SK-N-SH (cell line): Measurements from ENCODE around the gene MRC1. TPM values are rescaled to one million over a fixed set of nuclear protein-coding genes. Genes with fewer than 3 reads are reported as not detected.

ENCODE experiments used
- CTCF ChIA-PET: fragments of 300-600, 350-600 bp; formaldehyde crosslinking; extraction: SDS; loops from one replicate; lab custom pipeline; 2021; lab: Yijun Ruan, JAX
- POLR2A ChIA-PET: fragments of 350-600 bp; sonication (Branson Sonifier 250); formaldehyde crosslinking; extraction: SDS; loops from one replicate; lab custom pipeline; 2020; ENCODE audit warnings: antibody characterized with exemption, inconsistent platforms; lab: Yijun Ruan, JAX
- DNase-seq: peaks from one replicate; pipeline ENCODE4 v3.0.0; 2012
- H2AFZ ChIP-seq: fragments of 200-600 bp; sonication (generic); 2 replicates; pipeline ENCODE4 v1.8.1; 2016; ENCODE audit warnings: antibody characterized with exemption, mild to moderate bottlenecking, low read depth
- H3F3A ChIP-seq: fragments of 200-600 bp; sonication (generic); replicated peaks from 2 replicates; pipeline ENCODE3; 2016; ENCODE audit warnings: antibody characterized with exemption, mild to moderate bottlenecking; ENCODE audit not compliant: insufficient read depth
- H3K27ac ChIP-seq, 2 experiments: fragments of 200-500 bp in 1 of 2; fragments of 200-600 bp in 1 of 2; sonication (Bioruptor generic) in 1 of 2; sonication (generic), shearing (Covaris generic) in 1 of 2; 2 replicates each; pipeline versions ENCODE4 v1.5.1 to v1.6.1; 2014 to 2016; ENCODE audit warnings: low read depth in 2 of 2, inconsistent platforms in 1 of 2, low read length in 1 of 2, mild to moderate bottlenecking in 1 of 2, mixed read lengths in 1 of 2
- H3K27me3 ChIP-seq: fragments of 200-600 bp; sonication (generic), shearing (Covaris generic); 2 replicates; pipeline ENCODE4 v1.6.1; 2016; ENCODE audit warnings: mixed run types; ENCODE audit not compliant: insufficient read depth
- H3K36me3 ChIP-seq, 2 experiments: fragments of 200-500 bp in 1 of 2; fragments of 200-600 bp in 1 of 2; sonication (Bioruptor generic) in 1 of 2; sonication (generic) in 1 of 2; replicated peaks in 1 of 2; 2 replicates each; pipeline versions ENCODE3 to v1.5.1; 2014 to 2016; ENCODE audit warnings: low read length in 1 of 2, mild to moderate bottlenecking in 1 of 2; ENCODE audit not compliant: insufficient read depth in 2 of 2, control insufficient read depth in 1 of 2
- H3K4me1 ChIP-seq, 2 experiments: fragments of 200-500 bp in 1 of 2; fragments of 200-600 bp in 1 of 2; sonication (Bioruptor generic) in 1 of 2; sonication (generic), shearing (Covaris generic) in 1 of 2; 2 replicates each; pipeline versions ENCODE4 v1.5.1 to v1.6.1; 2014 to 2016; ENCODE audit warnings: low read depth in 1 of 2, low read length in 1 of 2, mixed run types in 1 of 2; ENCODE audit not compliant: insufficient read depth in 2 of 2, control insufficient read depth in 1 of 2
- H3K4me2 ChIP-seq: fragments of 200-600 bp; sonication (generic), shearing (Covaris generic); 2 replicates; pipeline ENCODE4 v1.6.1; 2017; ENCODE audit warnings: mixed run types
- H3K4me3 ChIP-seq, 2 experiments: fragments of 200-500 bp in 1 of 2; fragments of 200-600 bp in 1 of 2; sonication (Bioruptor generic) in 1 of 2; sonication (generic), shearing (Covaris generic) in 1 of 2; 2 replicates each; pipeline versions ENCODE4 v1.5.1 to v1.8.1; 2014 to 2016; ENCODE audit warnings: low read depth in 2 of 2, inconsistent platforms in 1 of 2, low read length in 1 of 2, mild to moderate bottlenecking in 1 of 2, mixed read lengths in 1 of 2, moderate library complexity in 1 of 2
- H3K79me2 ChIP-seq: fragments of 200-600 bp; sonication (generic); 2 replicates; pipeline ENCODE4 v1.8.1; 2017; ENCODE audit warnings: mild to moderate bottlenecking; ENCODE audit not compliant: insufficient read depth
- H3K9ac ChIP-seq: fragments of 200-600 bp; sonication (generic); 2 replicates; pipeline ENCODE4 v1.6.1; 2017; ENCODE audit warnings: mixed run types
- H3K9me2 ChIP-seq: fragments of 200-600 bp; sonication (generic); 2 replicates; pipeline ENCODE4 v1.6.1; 2017; ENCODE audit warnings: mixed run types
- H3K9me3 ChIP-seq: fragments of 200-600 bp; sonication (generic); 2 replicates; pipeline ENCODE4 v1.6.1; 2017; ENCODE audit warnings: mixed run types, mild to moderate bottlenecking, moderate library complexity
- H4K20me1 ChIP-seq: fragments of 200-600 bp; sonication (generic); 2 replicates; pipeline ENCODE4 v1.6.1; 2017; ENCODE audit warnings: mild to moderate bottlenecking, mixed run types; ENCODE audit not compliant: insufficient read depth
- FOSL2 ChIP-seq: IDR thresholded peaks from 2 replicates; pipeline ENCODE4 v1.4.0; 2012; ENCODE audit warnings: low read depth, mild to moderate bottlenecking, moderate library complexity, borderline replicate concordance
- GABPA ChIP-seq: IDR thresholded peaks from 2 replicates; pipeline ENCODE4 v1.4.0; 2012; ENCODE audit warnings: low read depth, mild to moderate bottlenecking
- GATA2 ChIP-seq: sonication (generic); formaldehyde crosslinking; IDR thresholded peaks from 2 replicates; pipeline ENCODE4 v1.5.0; 2020; ENCODE audit warnings: mild to moderate bottlenecking, missing genetic modification reagents
- JUND ChIP-seq: IDR thresholded peaks from 2 replicates; pipeline ENCODE4 v1.4.0; 2012
- MXI1 ChIP-seq: IDR thresholded peaks from 2 replicates; pipeline ENCODE4 v1.6.1; 2012; ENCODE audit warnings: mild to moderate bottlenecking, low read depth, low read length, improper control_type of control experiment
- NRF1 ChIP-seq: IDR thresholded peaks from 2 replicates; pipeline ENCODE4 v1.6.1; 2012; ENCODE audit warnings: low read depth, mild to moderate bottlenecking, low read length
- POLR2AphosphoS5 ChIP-seq: IDR thresholded peaks from 2 replicates; pipeline ENCODE4 v1.6.1; 2012; ENCODE audit warnings: low read depth, low read length
- RAD21 ChIP-seq: IDR thresholded peaks from 2 replicates; pipeline ENCODE4 v1.6.1; 2012; ENCODE audit warnings: mild to moderate bottlenecking, low read length
- SIN3A ChIP-seq: IDR thresholded peaks from 2 replicates; pipeline ENCODE4 v1.6.1; 2012; ENCODE audit warnings: low read depth, mild to moderate bottlenecking, low read length, moderate library complexity, borderline replicate concordance
- TCF12 ChIP-seq: IDR thresholded peaks from 2 replicates; pipeline ENCODE4 v1.4.0; 2012
- WGBS: methylation state at CpG from one replicate; pipeline ENCODE4 v1.1.6; 2017; ENCODE audit warnings: low lambda C conversion rate; 5-methylcytosine and 5-hydroxymethylcytosine counted together
- polyA plus RNA-seq, 3 experiments: library from polyadenylated mRNA; depleted of rRNA; stranded (reverse); fragments of >200 nt; gene quantifications; 2 replicates each; pipeline ENCODE4 v1.2.3, GENCODE V29; 2012
- TF ChIP-seq, protein P1 (sequence below): IDR thresholded peaks from 2 replicates; pipeline ENCODE4 v1.4.0; 2012; ENCODE audit warnings: low read depth, borderline replicate concordance
- TF ChIP-seq, protein P2 (sequence below): fragments of 150-350 bp; IDR thresholded peaks from 2 replicates; pipeline ENCODE4 v1.6.1; 2017; ENCODE audit warnings: antibody characterized with exemption, low read length, low read depth, borderline replicate concordance

Gene MRC1
- polyA plus RNA-seq, 1 of the 3 experiments (the other 2 are of a cell fraction): not detected

DNA sequence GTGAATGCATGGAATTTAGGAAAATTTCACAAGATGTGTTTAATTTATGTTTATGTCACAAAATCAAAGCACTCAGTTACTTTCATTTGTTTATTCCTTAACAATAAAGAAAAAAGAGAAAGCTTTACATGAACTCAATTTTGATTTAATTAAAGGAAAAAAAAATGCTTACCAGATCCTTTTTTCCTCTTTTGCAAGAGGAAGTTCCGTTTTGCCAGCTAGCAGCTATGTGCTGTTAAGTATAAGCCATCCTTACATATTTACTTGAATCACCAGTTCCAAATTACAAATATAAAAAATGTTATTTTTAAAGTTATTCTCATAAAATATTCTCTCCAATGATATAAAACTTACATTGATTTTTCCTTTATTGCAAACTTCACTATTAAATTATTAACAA is 12.7 kb downstream of the MRC1 start:
- ChIA-PET POLR2A (no interaction called here), CTCF (interaction anchor here (1.1 to 1.2 kb wide), 2 partner anchors 23 to 25 kb away, joined by 3 to 6 read pairs; no protein-coding TSS in a partner anchor)
- DNase-seq: no peak
- Histone ChIP-seq H3K4me1 (no peaks in the 10 kb centered on the region), H3K27me3 (no peaks in the 10 kb centered on the region), H3K27ac (no peak overlapping the region), H2AFZ (no peak overlapping the region), H3K4me2 (no peak overlapping the region), H3F3A (no peaks in the 10 kb centered on the region), H4K20me1 (no peaks in the 10 kb centered on the region), H3K36me3 (no peaks in the 10 kb centered on the region), H3K9me3 (no peaks in the 10 kb centered on the region), H3K9me2 (no peaks in the 10 kb centered on the region), H3K4me3 (no peak overlapping the region), H3K9ac (no peak overlapping the region), H3K79me2 (no peaks in the 10 kb centered on the region)
- WGBS: 64% methylated on average over 1 of the region's 1 CpG
- TF ChIP-seq RAD21: no peak
- no peak for TF ChIP-seq GATA2 (CRISPR knock-in tag)
- TF ChIP-seq POLR2AphosphoS5: no peak
- no peak for TF ChIP-seq MXI1
- no peak for TF ChIP-seq FOSL2
- no peak for TF ChIP-seq NRF1
- TF ChIP-seq, protein P1, sequence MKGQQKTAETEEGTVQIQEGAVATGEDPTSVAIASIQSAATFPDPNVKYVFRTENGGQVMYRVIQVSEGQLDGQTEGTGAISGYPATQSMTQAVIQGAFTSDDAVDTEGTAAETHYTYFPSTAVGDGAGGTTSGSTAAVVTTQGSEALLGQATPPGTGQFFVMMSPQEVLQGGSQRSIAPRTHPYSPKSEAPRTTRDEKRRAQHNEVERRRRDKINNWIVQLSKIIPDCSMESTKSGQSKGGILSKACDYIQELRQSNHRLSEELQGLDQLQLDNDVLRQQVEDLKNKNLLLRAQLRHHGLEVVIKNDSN: no peak
- TF ChIP-seq, protein P2, sequence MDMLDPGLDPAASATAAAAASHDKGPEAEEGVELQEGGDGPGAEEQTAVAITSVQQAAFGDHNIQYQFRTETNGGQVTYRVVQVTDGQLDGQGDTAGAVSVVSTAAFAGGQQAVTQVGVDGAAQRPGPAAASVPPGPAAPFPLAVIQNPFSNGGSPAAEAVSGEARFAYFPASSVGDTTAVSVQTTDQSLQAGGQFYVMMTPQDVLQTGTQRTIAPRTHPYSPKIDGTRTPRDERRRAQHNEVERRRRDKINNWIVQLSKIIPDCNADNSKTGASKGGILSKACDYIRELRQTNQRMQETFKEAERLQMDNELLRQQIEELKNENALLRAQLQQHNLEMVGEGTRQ: no peak
- no peak for TF ChIP-seq TCF12

DNA sequence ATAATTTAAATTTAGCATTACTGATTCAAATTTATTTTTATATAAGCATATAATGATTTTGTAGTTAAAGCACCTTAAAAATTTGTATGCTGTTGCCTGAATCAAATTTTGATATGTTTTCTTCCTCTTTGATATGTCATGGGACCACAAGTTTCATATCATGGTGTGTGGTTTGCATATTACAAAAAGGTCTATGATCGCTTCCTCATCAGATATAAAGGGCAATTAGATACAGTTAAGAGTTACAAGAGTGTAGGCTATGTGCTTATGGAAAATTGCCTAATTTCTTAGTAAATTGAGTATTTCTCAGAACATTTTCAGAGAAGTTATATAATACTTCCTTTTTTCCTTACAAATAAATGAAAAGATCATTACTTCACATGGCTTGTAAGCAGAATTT is 22.2 kb downstream of the MRC1 start:
- Histone ChIP-seq H3K79me2 (no peaks in the 10 kb centered on the region), H3K27ac (no peak overlapping the region), H3K9me3 (no peaks in the 10 kb centered on the region), H4K20me1 (no peaks in the 10 kb centered on the region), H3K36me3 (no peaks in the 10 kb centered on the region), H3F3A (peaks cover 15% of the 10 kb centered on the region), H2AFZ (no peak overlapping the region), H3K4me1 (peaks cover 4 to 12% of the 10 kb centered on the region in 2 experiments), H3K9me2 (no peaks in the 10 kb centered on the region), H3K9ac (no peak overlapping the region), H3K4me2 (no peak overlapping the region), H3K27me3 (no peaks in the 10 kb centered on the region), H3K4me3 (no peak overlapping the region)
- ChIA-PET POLR2A (no interaction called here), CTCF (interaction anchor here (0.6 kb wide), 1 partner anchor 394 kb away, joined by 3 read pairs; no protein-coding TSS in a partner anchor)
- 94% methylated on average over 1 of the region's 1 CpG for WGBS
- TF ChIP-seq GABPA: no peak
- DNase-seq: no peak

DNA sequence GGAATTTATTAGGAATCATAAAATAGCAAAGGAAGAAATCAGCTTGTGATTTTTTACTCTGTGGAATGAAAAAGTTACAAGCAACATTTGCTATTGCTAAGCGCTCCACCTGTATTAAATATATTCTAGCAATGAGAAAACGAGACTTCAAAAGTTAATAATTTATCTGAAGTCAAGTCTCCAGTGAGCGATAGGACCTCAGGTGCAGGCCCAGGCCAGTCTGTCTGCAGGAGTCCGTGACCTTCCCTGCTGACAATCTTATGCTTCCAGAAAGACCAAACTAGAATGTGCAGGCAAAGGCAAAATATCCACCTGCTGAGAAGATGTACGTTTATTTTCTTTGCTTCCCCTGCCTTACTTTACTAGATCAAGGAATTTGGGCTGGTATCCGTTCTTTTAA is 22.7 kb downstream of the MRC1 start:
- WGBS: 75% methylated on average over 6 of the region's 6 CpGs
- H3K4me3 ChIP-seq: no peak overlapping the region
- CTCF ChIA-PET: no interaction called here

More for the DNA sequence above, 22.7 kb downstream of the MRC1 start:
- POLR2A ChIA-PET: no interaction called here
- no peak overlapping the region for H3K9ac ChIP-seq
- no peaks in the 10 kb centered on the region for H4K20me1 ChIP-seq
- H3K27me3 ChIP-seq: no peaks in the 10 kb centered on the region
- no peaks in the 10 kb centered on the region for H3K9me3 ChIP-seq
- no peaks in the 10 kb centered on the region for H3K36me3 ChIP-seq
- no peak overlapping the region for H3K4me2 ChIP-seq
- H3K9me2 ChIP-seq: no peaks in the 10 kb centered on the region
- DNase-seq: no peak
- no peak overlapping the region for H3K27ac ChIP-seq
- H3K4me1 ChIP-seq: peaks cover 5 to 15% of the 10 kb centered on the region in 2 experiments
- TF ChIP-seq MXI1: no peak
- no peak for TF ChIP-seq JUND
- no peak for TF ChIP-seq TCF12
- no peak for TF ChIP-seq SIN3A
- TF ChIP-seq, all 33 proteins: peak for 0
- Histone ChIP-seq H3F3A (peaks cover 18% of the 10 kb centered on the region), H2AFZ (no peak overlapping the region), H3K79me2 (no peaks in the 10 kb centered on the region)
